ENCODE results near the gene SOX18. TPM values are rescaled to one million over a fixed set of nuclear protein-coding genes. Genes with fewer than 3 reads are reported as not detected.

SOX18 gene
- total and polyA plus RNA-seq, 2 of the 13 experiments (the other 11 are each of a cell fraction or from before 2014, with no cell fraction given), result 1.6 to 1.9 TPM

GRCh38 chr20:64051561-64052325, 2.3 kb upstream of the SOX18 start (continued):
- TF ChIP-seq, protein P1, sequence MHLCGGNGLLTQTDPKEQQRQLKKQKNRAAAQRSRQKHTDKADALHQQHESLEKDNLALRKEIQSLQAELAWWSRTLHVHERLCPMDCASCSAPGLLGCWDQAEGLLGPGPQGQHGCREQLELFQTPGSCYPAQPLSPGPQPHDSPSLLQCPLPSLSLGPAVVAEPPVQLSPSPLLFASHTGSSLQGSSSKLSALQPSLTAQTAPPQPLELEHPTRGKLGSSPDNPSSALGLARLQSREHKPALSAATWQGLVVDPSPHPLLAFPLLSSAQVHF (CRISPR knock-in tag; IDR thresholded peaks at IDR 0.05), result no peak
- TF ChIP-seq, protein P2, sequence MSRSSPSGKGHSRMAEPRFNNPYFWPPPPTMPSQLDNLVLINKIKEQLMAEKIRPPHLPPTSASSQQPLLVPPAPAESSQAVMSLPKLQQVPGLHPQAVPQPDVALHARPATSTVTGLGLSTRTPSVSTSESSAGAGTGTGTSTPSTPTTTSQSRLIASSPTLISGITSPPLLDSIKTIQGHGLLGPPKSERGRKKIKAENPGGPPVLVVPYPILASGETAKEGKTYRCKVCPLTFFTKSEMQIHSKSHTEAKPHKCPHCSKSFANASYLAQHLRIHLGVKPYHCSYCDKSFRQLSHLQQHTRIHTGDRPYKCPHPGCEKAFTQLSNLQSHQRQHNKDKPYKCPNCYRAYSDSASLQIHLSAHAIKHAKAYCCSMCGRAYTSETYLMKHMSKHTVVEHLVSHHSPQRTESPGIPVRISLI (CRISPR knock-in tag; IDR thresholded peaks at IDR 0.05; ENCODE audit: borderline replicate concordance), result no peak
- TF ChIP-seq NRL (CRISPR knock-in tag; IDR thresholded peaks at IDR 0.05; ENCODE audit: borderline replicate concordance) (no peak), ZHX2 (IDR thresholded peaks at IDR 0.05; ENCODE audit: low read depth) (no peak), ZHX2 (CRISPR knock-in tag; IDR thresholded peaks at IDR 0.05; ENCODE audit: borderline replicate concordance) (no peak), ZNF354B (CRISPR knock-in tag; IDR thresholded peaks at IDR 0.05) (no peak), ZSCAN12 (CRISPR knock-in tag; IDR thresholded peaks at IDR 0.05) (no peak), REL (CRISPR knock-in tag; conservative IDR thresholded peaks at IDR 0.05) (no peak), RELA (CRISPR knock-in tag; IDR thresholded peaks at IDR 0.05) (no peak), ZNF547 (CRISPR knock-in tag; IDR thresholded peaks at IDR 0.05) (no peak; the same call in 1 of the 2 replicates), CREM (IDR thresholded peaks at IDR 0.05) (no peak), CREM (CRISPR knock-in tag; IDR thresholded peaks at IDR 0.05) (no peak), ZNF343 (CRISPR knock-in tag; IDR thresholded peaks at IDR 0.05) (no peak), ZNF572 (CRISPR knock-in tag; IDR thresholded peaks at IDR 0.05) (no peak), ZFP37 (CRISPR knock-in tag; IDR thresholded peaks at IDR 0.05; ENCODE audit: borderline replicate concordance) (no peak), FOSL2 (CRISPR knock-in tag; IDR thresholded peaks at IDR 0.05) (no peak), ZNF781 (CRISPR knock-in tag; IDR thresholded peaks at IDR 0.05; ENCODE audit: borderline replicate concordance, not compliant biosample characterization) (peak; percentile 25)
- TF ChIP-seq, protein P3, sequence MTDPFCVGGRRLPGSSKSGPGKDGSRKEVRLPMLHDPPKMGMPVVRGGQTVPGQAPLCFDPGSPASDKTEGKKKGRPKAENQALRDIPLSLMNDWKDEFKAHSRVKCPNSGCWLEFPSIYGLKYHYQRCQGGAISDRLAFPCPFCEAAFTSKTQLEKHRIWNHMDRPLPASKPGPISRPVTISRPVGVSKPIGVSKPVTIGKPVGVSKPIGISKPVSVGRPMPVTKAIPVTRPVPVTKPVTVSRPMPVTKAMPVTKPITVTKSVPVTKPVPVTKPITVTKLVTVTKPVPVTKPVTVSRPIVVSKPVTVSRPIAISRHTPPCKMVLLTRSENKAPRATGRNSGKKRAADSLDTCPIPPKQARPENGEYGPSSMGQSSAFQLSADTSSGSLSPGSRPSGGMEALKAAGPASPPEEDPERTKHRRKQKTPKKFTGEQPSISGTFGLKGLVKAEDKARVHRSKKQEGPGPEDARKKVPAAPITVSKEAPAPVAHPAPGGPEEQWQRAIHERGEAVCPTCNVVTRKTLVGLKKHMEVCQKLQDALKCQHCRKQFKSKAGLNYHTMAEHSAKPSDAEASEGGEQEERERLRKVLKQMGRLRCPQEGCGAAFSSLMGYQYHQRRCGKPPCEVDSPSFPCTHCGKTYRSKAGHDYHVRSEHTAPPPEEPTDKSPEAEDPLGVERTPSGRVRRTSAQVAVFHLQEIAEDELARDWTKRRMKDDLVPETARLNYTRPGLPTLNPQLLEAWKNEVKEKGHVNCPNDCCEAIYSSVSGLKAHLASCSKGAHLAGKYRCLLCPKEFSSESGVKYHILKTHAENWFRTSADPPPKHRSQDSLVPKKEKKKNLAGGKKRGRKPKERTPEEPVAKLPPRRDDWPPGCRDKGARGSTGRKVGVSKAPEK (CRISPR knock-in tag; IDR thresholded peaks at IDR 0.05; ENCODE audit: borderline replicate concordance), result no peak

Data from HepG2 (cell line).